Inflammatory macrophage treated with lipopolysaccharide for 4 hours (primary cell): ENCODE data around the gene CAMK2A.

Experiments
- DNase-seq: peaks from one replicate; pipeline ENCODE4 v3.0.0-alpha.2; 2020

Gene CAMK2A

GRCh38 chr5:150315245-150315644, 25.7 kb upstream of the CAMK2A start:
- DNase-seq = no peak

DNA sequence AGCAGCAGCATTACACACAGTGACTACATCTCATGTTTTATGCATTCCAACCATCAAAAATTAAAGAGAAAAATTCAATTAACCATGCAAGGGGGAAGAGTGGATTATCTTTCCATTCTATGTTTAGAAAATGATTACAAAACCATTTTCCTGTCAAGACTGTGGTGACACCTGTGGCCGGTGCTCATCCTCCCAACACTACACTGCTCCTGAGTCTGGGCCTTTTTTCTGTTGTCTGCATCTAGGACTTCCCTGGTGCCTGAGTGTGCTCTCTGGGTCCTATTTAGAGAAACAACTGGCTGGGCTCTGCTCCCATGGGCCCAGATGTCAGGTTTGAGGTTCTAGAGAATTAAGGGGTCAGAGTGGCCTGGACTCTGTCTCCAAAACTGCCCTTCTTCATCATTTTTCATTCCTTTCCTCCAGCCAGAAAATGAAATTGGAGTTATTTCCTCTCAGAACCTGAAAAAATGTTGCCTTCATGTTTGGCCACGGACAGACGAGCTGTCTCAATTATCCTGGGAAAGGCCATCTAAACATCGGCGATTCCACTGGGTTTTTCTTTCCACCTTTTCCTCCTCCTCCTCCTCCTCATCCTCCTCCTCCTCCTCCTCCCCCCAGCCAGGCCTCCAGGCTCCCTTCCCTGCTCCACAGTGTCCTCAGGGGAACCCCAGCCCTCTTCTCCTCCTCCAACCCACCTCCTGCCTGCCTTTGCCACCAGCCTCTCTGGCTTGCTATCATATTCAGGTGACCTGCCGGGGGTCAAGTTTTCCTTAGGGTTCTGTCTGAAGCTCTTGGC, 24.5 kb upstream of the CAMK2A start:
- DNase-seq = no peak

GRCh38 chr5:150313501-150313900, 23.9 kb upstream of the CAMK2A start:
- DNase-seq = no peak

DNA sequence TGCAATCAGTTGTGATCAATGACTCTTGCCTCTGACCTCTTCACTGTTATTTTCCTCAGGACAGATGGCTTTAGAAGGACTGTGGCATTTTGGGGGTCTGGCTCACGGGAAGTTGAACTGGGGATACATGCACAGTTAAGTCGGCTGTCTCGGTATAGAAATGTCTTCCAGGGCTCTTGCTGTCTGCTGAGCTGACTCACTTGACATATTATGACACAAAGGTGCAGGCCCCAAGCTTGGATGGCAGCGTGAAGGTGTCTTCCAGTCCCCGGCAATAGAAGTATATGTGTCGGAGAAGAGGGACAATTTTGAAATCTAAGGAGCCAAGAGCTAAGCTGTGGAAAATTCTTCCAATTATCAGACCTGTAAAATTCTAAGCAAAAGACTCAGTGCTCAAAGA, 22.9 kb upstream of the CAMK2A start:
- no peak for DNase-seq

DNA sequence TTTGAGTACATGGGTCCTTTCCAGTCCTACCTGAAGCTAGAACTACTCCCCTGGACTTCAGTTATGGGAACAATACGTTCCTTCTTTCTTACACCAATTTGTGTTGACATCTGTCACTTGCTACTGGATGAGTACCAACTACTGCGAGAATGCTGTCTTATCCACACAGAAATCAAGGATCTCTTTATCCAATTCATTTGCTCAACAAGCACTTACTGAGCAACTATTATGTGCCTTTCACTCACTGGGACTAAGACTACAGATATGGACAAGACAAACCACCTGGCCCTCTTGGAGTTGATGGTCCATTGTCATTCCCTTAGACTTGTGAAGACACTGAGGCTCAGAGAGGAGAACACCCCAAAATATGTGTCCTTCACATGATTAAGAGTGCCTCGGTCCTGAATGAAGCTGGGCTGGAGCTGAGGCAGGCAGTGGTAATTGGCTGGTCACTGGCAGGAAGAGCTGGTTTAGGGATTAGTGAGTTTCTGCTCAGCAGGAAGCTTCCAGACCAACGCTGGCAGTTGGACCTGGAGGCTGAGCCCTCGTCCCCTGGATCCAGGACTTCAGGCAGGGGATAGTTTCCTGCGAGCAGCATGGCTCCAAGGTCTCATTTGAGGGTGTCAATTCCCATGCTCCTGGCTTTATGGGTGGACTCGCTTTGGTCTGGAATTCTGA, 21.6 kb upstream of the CAMK2A start:
- no peak for DNase-seq

- no peak for DNase-seq
Observed at GRCh38 chr5:150310246-150310645, 20.7 kb upstream of the CAMK2A start.

- DNase-seq = no peak
Observed at GRCh38 chr5:150309886-150310239, 20.3 kb upstream of the CAMK2A start.

GRCh38 chr5:150309101-150309885, 19.7 kb upstream of the CAMK2A start:
- DNase-seq = no peak

DNA sequence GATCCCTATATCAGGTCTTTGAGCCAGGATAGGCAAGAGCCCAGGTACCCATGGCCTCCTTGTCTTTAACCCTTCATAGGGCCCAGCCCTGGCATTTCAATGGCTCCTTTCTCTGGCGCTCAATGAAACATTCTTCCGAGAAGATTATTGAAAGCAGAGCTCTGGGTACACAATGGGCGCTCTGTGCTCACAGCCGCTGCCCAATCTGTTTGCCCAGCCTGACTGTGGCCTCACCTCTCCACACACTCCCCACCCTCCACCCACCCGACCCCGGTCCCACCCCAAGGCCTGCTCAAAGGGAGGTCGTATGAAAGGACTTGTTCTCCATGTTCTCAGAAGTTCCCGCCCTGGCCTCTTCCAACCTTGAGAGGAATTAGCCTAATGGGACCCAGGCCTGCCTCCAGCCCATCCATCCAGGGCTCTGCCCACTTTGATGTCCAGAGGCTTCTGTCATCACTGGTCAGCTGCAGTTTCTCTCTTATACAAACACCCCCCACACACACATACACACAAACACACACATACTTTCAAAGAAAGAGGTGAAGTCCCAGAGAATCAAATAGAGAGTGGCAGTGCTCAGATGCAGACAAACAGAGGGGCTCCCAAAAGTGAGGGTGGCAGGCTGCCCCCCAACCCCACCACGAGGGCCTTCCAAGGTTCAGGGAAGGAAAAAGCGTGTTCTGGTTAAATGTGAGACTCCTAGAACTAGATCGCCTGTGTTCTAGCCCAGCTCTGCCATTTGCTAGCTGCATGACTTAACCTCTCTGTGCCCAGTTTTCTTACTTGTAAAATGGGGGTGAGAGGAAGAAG, 18.2 kb upstream of the CAMK2A start:
- DNase-seq = no peak

DNA sequence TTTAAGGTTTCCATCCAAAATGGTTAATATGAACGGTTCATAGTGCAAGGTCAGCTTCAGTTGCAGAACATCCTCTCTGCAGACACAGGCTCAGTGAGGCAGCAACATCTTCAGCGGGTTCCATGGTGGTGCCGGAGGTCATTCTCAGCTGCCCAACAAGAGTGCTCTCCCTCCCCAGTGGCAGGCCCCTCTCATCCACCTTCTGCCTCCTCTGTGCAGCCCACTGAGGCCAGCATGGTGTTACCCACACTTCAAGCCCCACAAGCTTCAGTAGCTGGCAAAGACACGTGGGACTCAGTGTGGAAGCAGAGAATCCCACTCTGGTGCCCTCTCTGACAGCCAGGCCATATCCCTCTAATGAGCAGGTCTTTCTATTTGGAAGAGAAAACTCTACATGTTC, 17.2 kb upstream of the CAMK2A start:
- DNase-seq = no peak

DNA sequence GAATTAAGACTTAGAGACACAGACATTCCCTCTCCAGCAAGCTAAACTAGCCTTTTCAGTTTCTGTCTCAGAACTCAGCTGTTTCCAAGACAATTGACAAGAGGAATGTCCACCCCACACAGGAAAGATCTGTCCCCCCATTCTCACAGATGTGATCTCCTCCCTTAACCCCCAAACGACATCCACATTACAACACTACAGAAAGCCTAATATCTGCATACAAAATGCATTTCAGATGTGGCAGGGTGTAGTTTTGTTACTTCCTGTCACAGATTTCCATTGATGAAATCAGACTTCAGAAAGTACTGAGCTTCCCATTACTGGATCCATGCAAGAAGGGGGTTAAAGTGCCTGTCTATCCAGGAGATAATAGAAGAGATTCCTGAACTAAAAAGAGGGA, 16.0 kb upstream of the CAMK2A start:
- no peak for DNase-seq

DNA sequence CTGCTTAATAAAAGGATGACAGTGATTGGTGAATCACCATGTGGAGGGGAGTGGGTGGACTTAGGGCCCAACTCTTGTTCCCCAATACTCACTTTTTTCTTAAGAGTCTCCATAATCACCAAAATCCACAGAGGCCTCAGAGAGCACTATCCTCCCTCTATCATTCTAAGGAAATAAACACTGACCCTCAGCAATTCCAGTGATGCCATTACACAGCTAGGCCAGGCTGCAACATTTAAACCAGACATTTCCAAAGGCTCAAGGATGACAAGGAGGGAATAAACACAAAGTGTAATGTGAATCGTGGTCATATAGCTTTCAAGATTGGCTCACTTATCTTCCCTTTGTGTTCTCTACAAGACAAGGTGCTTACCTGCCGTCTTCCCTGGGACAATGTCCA, 15.5 kb upstream of the CAMK2A start:
- no peak for DNase-seq

- no peak for DNase-seq
Observed at GRCh38 chr5:150304481-150305081, 15.0 kb upstream of the CAMK2A start.

- no peak for DNase-seq
Observed at GRCh38 chr5:150303660-150304386, 14.2 kb upstream of the CAMK2A start.

DNA sequence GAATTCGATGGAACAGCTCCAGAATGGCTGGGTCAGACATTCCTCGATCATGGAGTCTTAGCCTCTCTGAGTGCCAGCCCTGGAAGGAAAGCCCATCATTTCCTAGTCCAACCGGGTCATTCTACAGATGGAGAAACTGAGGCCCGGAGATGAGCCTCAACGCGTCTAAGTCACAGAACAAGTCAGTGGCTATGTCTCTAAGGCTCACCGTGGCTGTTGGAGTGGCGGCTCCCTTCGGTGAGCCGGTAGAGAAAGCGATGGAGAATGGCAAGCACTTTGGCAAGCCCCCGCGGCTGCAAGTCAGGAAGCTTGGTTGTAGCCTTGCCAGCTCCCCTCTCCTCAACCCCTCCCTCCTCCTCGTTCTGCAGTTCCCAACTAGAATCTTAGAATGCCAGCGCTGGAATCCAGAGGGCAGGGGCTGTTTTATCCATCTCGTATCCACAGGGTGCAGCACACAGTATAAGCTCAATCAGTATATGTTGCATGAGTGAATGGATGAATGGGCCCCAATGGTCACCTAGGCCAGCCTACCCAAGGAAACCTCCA, 13.6 kb upstream of the CAMK2A start:
- no peak for DNase-seq

- DNase-seq = no peak
Observed at GRCh38 chr5:150302301-150303069, 12.9 kb upstream of the CAMK2A start, which contains the start of gene ARSI. TSS of gene ARSI (minus strand) at chr5:150302905. CDS start at chr5:150302373, 532 bp downstream.

- no peak for DNase-seq
Observed at GRCh38 chr5:150301901-150302300, 12.3 kb upstream of the CAMK2A start.

DNA sequence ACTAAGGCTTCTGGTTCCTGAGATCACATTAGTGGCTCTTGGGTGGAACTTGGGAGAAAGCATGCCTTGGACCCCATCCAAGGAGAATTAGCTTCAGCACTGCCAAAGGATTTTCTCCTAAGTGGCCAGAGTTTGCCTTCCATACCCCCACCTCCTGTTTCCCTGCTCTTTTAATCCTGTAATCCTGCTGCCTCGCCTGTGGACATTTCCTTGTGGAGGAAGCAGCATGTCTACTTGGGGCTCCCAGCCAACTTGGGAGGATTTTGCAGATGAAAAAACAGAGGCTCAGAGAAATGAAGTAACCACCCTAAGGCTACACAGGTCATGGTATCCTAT, 11.6 kb upstream of the CAMK2A start:
- DNase-seq = no peak

DNA sequence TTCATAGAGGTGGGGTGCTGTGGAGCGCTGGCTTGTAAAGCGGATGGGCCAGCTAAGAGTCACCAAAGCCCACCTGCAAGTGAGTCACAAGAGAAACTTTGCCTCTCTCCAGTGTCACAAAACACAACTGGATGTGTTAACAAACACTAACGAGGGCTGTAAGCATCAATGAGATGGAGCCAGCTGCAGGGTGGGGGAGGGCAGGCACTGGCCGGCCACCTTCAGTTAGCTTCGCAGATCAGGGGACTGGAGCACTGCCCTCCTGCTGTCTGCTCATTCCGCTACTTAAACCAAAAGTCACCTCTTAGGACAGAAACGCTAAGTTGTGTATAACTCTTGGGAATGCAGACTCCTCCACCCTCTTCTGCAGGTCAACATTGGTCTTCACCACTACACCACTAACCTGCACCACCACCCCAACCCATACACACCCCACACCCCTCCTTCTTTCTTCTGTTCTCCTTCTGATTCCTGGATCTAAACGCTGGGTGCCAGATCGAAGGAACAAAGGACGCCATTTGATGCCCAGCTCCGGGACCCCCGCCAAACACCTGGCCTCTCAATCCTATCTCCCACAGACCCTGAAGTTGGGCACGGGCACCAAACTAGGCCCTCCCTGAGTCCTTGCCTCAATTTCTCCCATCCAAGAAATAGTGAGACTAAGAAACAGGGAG, 11.1 kb upstream of the CAMK2A start:
- DNase-seq = no peak
